ENCODE data around the gene OR51V1.
"Not testable (repeated sequence)": the region's sequence is repeated elsewhere in the genome, so short reads cannot be mapped to it uniquely, and the experiment has no call there.

The OR51V1 gene

DNA sequence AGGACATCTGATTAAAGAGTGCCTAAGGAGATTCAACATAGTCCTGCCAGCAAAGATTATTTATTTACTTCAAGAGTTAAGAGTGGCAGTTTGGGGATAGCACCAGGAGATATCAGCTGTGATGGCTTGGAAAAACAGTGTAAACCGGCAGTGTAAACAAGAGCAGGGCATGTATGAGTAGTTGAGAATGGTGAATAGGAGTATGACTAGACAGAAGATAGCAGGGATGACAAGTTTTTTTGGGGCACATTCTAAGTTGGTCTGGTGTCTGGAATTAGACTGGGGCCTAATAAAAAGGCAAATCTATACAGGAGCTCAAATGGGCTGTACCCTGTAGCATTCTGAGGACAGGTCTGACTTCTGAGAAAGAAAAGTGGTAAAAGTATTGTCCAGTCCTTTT, 39.4 kb downstream of the OR51V1 start:
- DNase-seq: not testable (repeated sequence)

DNA sequence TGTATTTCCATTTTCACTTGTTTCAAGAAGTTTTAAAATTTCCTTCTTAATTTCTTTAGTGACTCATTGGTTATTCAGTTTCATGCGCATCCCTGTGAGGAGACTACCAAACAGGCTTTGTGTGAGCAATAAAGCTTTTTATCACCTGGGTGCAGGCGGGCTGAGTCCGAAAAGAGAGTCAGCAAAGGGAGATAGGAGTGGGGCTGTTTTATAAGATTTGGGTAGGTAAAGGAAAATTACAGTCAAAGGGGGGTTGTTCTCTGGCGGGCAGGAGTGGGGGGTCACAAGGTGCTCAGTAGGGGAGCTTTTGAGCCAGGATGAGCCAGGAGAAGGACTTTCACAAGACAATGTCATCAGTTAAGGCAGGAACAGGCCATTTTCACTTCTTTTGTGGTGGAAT, 40.3 kb downstream of the OR51V1 start:
- not testable (repeated sequence) for DNase-seq

DNA sequence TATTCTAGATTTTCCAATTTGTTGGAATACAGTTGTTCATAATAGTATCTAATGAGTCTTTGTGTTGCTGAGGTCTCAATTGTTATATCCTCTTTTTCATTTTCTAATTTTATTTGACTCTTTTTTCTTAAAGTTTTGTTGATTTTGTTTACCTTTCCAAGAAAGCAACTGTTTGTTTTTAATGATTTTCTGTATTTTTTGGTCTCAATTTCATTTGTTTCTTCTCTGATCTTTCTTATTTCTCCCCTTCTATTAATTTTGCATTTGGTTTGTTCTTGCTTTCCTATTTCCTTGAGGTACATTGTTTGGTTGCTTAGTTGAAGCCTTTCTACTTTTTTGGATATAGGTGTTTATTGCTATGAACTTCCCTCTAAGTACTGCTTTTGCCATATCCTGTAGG, 40.7 kb downstream of the OR51V1 start:
- DNase-seq: no peak

DNA sequence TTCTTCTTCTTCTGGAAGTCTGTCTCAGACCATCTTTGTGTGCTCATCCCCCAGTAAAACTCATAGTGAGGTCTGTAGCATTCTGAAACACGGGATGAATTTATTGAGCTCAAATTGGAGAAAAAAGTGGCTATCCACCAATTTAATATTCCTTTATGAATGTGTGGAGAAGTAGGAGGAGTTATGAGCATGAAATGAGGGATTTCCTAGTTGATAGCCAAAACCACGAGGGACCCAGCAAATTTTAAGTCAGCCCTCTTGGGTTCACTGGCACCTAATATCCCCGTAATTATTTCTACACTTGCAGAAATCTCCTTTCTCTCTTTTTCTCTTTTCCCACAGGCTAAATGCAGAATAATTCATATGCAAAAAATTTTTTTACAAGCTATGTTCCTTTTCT, 45.8 kb downstream of the OR51V1 start, which contains the start of gene OR52A1:
OR52A1 (minus strand) TSS at position 101 of the 400 bp plus-strand sequence. CDS start 2,388 bp downstream, outside the sequence.
- DNase-seq: no peak

DNA sequence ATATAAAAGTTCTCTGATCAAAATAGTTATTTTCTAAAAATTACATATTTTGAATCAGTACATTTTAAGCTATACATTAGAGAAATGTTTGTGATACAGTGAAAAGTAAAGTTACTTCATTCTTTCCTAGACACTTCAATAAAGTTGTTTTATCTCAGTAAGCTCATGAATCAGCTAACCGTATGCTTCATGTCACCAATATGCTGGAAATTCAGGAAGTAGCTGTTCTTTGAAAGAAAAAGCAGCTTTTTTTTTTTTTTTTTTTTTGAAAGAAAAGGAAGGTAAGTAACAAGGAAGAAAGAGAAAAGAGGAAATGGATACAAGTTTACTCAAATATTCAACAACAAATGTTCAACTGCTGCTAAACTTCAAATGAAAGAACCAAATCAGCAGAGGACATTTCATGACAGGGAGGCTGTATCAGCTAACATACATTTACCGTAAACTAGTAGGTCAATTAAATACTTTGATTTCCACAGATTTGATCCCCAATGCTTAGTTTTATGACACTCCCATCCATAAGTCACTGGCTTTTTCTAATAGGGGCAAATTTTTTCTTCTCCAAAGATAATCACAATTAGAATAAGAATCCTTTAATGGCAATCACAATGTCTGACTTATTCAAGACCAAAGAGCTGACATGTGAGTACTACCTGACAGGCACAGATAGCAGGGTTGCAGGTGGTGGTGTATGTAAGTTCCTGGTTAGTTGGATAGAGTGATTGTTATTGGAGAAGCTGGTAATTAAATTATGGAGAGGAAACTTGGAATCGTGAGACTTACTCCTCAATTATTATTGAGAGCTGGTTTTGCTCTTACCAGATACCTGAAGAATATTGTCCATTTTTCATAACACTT, 46.7 kb downstream of the OR51V1 start:
- no peak for DNase-seq

DNA sequence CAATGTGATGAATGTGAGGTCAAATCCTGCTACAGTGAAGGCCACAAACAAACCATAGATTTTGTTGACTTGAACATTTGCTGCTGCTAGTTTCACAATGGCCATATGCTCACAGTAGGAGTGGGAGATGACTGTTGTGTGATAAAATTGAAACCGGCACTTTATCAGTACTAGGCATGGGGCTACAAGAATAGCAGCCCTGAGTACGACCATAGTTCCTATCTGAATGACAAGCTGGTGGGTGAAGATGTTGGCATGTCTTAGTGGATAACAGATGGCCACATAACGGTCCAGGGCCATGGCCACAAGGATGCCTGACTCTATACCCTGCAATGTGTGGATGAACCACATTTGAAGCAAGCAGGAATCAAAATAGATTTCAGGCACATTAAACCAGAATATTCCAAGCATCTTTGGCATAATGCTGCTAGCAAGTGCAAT, 48.7 kb downstream of the OR51V1 start:
- no peak for DNase-seq

Measured in CD4-positive, alpha-beta T cell treated with Interleukin-10 for 1 hour (primary cell).